Naive thymus-derived CD4-positive, alpha-beta T cell (primary cell): ENCODE measurements around the gene MRTFB. TPM values are rescaled to one million over a fixed set of nuclear protein-coding genes. Genes with fewer than 3 reads are reported as not detected.
A peak's percentile ranks its signal among the peaks of the same experiment; 100 is the strongest.

Experiments used
- ATAC-seq: fragments of 150-1000 bp; cut with Tn5 transposase; 2 replicates; pipeline ENCODE4 v1.10.0; 2021; ENCODE audit warnings: mild to moderate bottlenecking, moderate library complexity
- CTCF ChIA-PET: fragments of 350-600 bp; sonication (Branson Sonifier 250); formaldehyde crosslinking; loops from one replicate; lab custom pipeline; 2021; ENCODE audit warnings: antibody characterized with exemption; lab: Charles Lee
- POLR2A ChIA-PET: fragments of 350-600 bp; sonication (Branson Sonifier 250); formaldehyde crosslinking; loops from one replicate; lab custom pipeline; 2021; ENCODE audit warnings: antibody characterized with exemption, inconsistent platforms; lab: Charles Lee
- DNase-seq, 9 donors: peaks; one replicate each; pipeline versions ENCODE4 v3.0.0 to v3.0.0-alpha.2; 2020 to 2022; ENCODE audit warnings: mixed read lengths in 1 of 9
- H3K27ac ChIP-seq: one replicate; pipeline ENCODE4 v1.7.0; 2013; ENCODE audit warnings: mild to moderate bottlenecking, low read depth, low read length, moderate library complexity
- H3K27me3 ChIP-seq, 2 donors: one replicate each; pipeline ENCODE4 v1.7.0; 2013; ENCODE audit warnings: low read length in 2 of 2, mild to moderate bottlenecking in 2 of 2, moderate library complexity in 2 of 2; ENCODE audit not compliant: control insufficient read depth in 2 of 2, insufficient read depth in 2 of 2
- H3K36me3 ChIP-seq, 3 experiments: 1 replicate in 2 of 3; 2 replicates in 1 of 3; pipeline ENCODE4 v1.7.0; 2013; ENCODE audit warnings: low read length in 3 of 3, mild to moderate bottlenecking in 3 of 3, moderate library complexity in 1 of 3; ENCODE audit not compliant: insufficient read depth in 3 of 3, control insufficient read depth in 2 of 3
- H3K4me1 ChIP-seq, 2 donors: one replicate each; pipeline ENCODE4 v1.7.0; 2013; ENCODE audit warnings: low read length in 2 of 2, mild to moderate bottlenecking in 2 of 2, moderate library complexity in 1 of 2; ENCODE audit not compliant: control insufficient read depth in 2 of 2, insufficient read depth in 2 of 2
- H3K4me3 ChIP-seq: 2 replicates; pipeline ENCODE4 v1.7.0; 2013; ENCODE audit warnings: mild to moderate bottlenecking, low read length
- H3K9me3 ChIP-seq, 3 experiments: 1 replicate in 2 of 3; 2 replicates in 1 of 3; pipeline ENCODE4 v1.7.0; 2013; ENCODE audit warnings: low read length in 3 of 3; ENCODE audit not compliant: control insufficient read depth in 2 of 3
- H3K27ac Mint-ChIP-seq, 9 donors: one replicate each; pipeline ENCODE4 v1.8.0; 2020 to 2022; ENCODE audit warnings: mixed read lengths in 9 of 9, mild to moderate bottlenecking in 8 of 9, moderate library complexity in 5 of 9, inconsistent platforms in 2 of 9
- H3K27me3 Mint-ChIP-seq, 5 donors: one replicate each; pipeline ENCODE4 v1.8.0; 2021 to 2022; ENCODE audit warnings: mixed read lengths in 5 of 5, mild to moderate bottlenecking in 1 of 5
- H3K36me3 Mint-ChIP-seq, 5 donors: one replicate each; pipeline ENCODE4 v1.8.0; 2020 to 2022; ENCODE audit warnings: mixed read lengths in 5 of 5, mild to moderate bottlenecking in 3 of 5, inconsistent platforms in 1 of 5
- H3K4me1 Mint-ChIP-seq, 7 donors: one replicate each; pipeline ENCODE4 v1.8.0; 2020 to 2022; ENCODE audit warnings: mixed read lengths in 7 of 7, mild to moderate bottlenecking in 3 of 7, inconsistent platforms in 1 of 7
- H3K4me3 Mint-ChIP-seq, 10 donors: one replicate each; pipeline ENCODE4 v1.8.0; 2020 to 2022; ENCODE audit warnings: mild to moderate bottlenecking in 10 of 10, mixed read lengths in 10 of 10, moderate library complexity in 6 of 10, inconsistent platforms in 2 of 10
- H3K9me3 Mint-ChIP-seq, 11 donors: one replicate each; pipeline ENCODE4 v1.8.0; 2020 to 2022; ENCODE audit warnings: mixed read lengths in 11 of 11, mild to moderate bottlenecking in 4 of 11, inconsistent platforms in 1 of 11, moderate library complexity in 1 of 11
- intact Hi-C, 2 donors: fragments of 100-400 bp; cut with micrococcal nuclease; formaldehyde crosslinking; loops; one replicate each; pipeline ENCODE4 v1.15.1; 2023
- polyA plus RNA-seq, 2 donors: library from polyadenylated mRNA; unstranded; fragments of 300-500 nt; fragmentation: Illumina TruSeq; gene quantifications; one replicate each; pipeline ENCODE4 v1.2.3, GENCODE V29; 2021
- total RNA-seq, 6 experiments: library from RNA in 5 of 6; stranded (reverse) in 5 of 6; gene quantifications; 1 replicate in 5 of 6; 2 replicates in 1 of 6; pipeline ENCODE4 v1.2.3 and lab custom pipeline; 2021 to 2026

MRTFB gene
- total and polyA plus RNA-seq, 7 experiments from 2014 or later = 9.1 to 33.2 (median 25.4) TPM

- H3K27ac ChIP-seq = no peak overlapping the region
- Mint-ChIP-seq H3K36me3 (peaks cover 0 to 4% (median 2%) of the 10 kb centered on the region in 5 donors), H3K4me1 (peaks cover 0 to 11% (median 5%) of the 10 kb centered on the region in 7 donors), H3K9me3 (peaks cover 4 to 26% (median 11%) of the 10 kb centered on the region in 11 donors), H3K27ac (no peak overlapping the region), H3K27me3 (no peaks in the 10 kb centered on the region), H3K4me3 (no peak overlapping the region)
- peaks cover 0 to 9% (median 0%) of the 10 kb centered on the region in 3 experiments for H3K9me3 ChIP-seq
- H3K4me1 ChIP-seq = peaks cover 0 to 3% of the 10 kb centered on the region in 2 donors
- no peak overlapping the region for H3K4me3 ChIP-seq
- ATAC-seq (no peak), DNase-seq (no peak)
- H3K27me3 ChIP-seq = no peaks in the 10 kb centered on the region
- intact Hi-C loops = no loop called here
- POLR2A ChIA-PET = no interaction called here
- no peaks in the 10 kb centered on the region for H3K36me3 ChIP-seq
- CTCF ChIA-PET = no interaction called here
Measured at GRCh38 chr16:14291286-14291685, 220.2 kb downstream of the MRTFB start.

GRCh38 chr16:14292051-14292825 is 221.1 kb downstream of the MRTFB start:
- Histone ChIP-seq H3K9me3 (peaks cover 0 to 9% (median 0%) of the 10 kb centered on the region in 3 experiments), H3K27ac (no peak overlapping the region), H3K4me1 (no peaks in the 10 kb centered on the region), H3K36me3 (no peaks in the 10 kb centered on the region), H3K27me3 (no peaks in the 10 kb centered on the region), H3K4me3 (no peak overlapping the region)
- DNase-seq = no peak
- no peaks in the 10 kb centered on the region for H3K27me3 Mint-ChIP-seq
- ChIA-PET CTCF (no interaction called here), POLR2A (interaction anchor here (0.7 kb wide), 1 partner anchor 17 kb away, joined by 3 read pairs; no protein-coding TSS in a partner anchor)
- no peak overlapping the region for H3K4me3 Mint-ChIP-seq
- H3K36me3 Mint-ChIP-seq = peaks cover 0 to 4% (median 2%) of the 10 kb centered on the region in 5 donors
- intact Hi-C loops = no loop called here
- H3K9me3 Mint-ChIP-seq = peaks cover 4 to 24% (median 11%) of the 10 kb centered on the region in 11 donors
- H3K27ac Mint-ChIP-seq = peak overlapping the region in 3 of 9 donors; percentile 12 to 53 (median 21)
- no peak for ATAC-seq
- peaks cover 0 to 4% (median 0%) of the 10 kb centered on the region in 7 donors for H3K4me1 Mint-ChIP-seq

DNA sequence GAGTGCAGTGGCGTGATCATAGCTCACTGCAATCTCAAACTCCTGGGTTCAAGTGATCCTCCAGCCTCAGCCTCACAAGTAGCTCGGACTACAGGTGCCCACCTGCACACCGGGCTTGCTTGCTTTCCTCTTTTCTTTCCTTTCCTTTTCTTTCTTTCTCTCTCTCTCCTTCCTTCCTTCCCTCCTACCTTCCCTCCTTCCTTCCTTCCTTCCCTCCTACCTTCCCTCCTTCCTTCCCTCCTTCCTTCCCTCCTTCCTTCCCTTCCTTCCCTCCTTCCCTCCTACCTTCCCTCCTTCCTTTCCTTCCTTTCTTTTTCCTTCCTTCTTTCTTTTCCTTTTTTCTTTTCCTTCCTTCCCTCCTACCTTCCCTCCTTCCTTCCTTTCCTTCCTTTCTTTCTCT is 225.5 kb downstream of the MRTFB start:
- Histone ChIP-seq H3K9me3 (no peaks in the 10 kb centered on the region), H3K36me3 (no peaks in the 10 kb centered on the region), H3K4me1 (peaks cover 0 to 3% of the 10 kb centered on the region in 2 donors), H3K27me3 (no peaks in the 10 kb centered on the region), H3K4me3 (no peak overlapping the region), H3K27ac (no peak overlapping the region)
- no peak overlapping the region for H3K4me3 Mint-ChIP-seq
- intact Hi-C loops = no loop called here
- H3K9me3 Mint-ChIP-seq = no peaks in the 10 kb centered on the region
- no peaks in the 10 kb centered on the region for H3K36me3 Mint-ChIP-seq
- ChIA-PET POLR2A (no interaction called here), CTCF (no interaction called here)
- H3K4me1 Mint-ChIP-seq = peaks cover 7 to 12% (median 10%) of the 10 kb centered on the region in 7 donors
- peaks cover 0 to 14% (median 0%) of the 10 kb centered on the region in 5 donors for H3K27me3 Mint-ChIP-seq
- no peak for DNase-seq
- no peak for ATAC-seq
- no peak overlapping the region for H3K27ac Mint-ChIP-seq

- Histone ChIP-seq H3K27ac (no peak overlapping the region), H3K27me3 (no peaks in the 10 kb centered on the region), H3K9me3 (no peaks in the 10 kb centered on the region), H3K36me3 (peaks cover 0 to 4% (median 0%) of the 10 kb centered on the region in 3 experiments), H3K4me1 (peaks cover 3 to 7% of the 10 kb centered on the region in 2 donors), H3K4me3 (no peak overlapping the region)
- ChIA-PET CTCF (interaction anchor here (2.8 kb wide), 1 partner anchor 231 kb away, joined by 10 read pairs; no protein-coding TSS in a partner anchor), POLR2A (no interaction called here)
- no peaks in the 10 kb centered on the region for H3K9me3 Mint-ChIP-seq
- peaks cover 7 to 18% (median 16%) of the 10 kb centered on the region in 7 donors for H3K4me1 Mint-ChIP-seq
- ATAC-seq (no peak), DNase-seq (no peak)
- peaks cover 0 to 21% (median 0%) of the 10 kb centered on the region in 5 donors for H3K27me3 Mint-ChIP-seq
- H3K36me3 Mint-ChIP-seq = no peaks in the 10 kb centered on the region
- intact Hi-C loops = no loop called here
- H3K27ac Mint-ChIP-seq = no peak overlapping the region
- no peak overlapping the region for H3K4me3 Mint-ChIP-seq
Measured at GRCh38 chr16:14298374-14299122, 227.4 kb downstream of the MRTFB start.

DNA sequence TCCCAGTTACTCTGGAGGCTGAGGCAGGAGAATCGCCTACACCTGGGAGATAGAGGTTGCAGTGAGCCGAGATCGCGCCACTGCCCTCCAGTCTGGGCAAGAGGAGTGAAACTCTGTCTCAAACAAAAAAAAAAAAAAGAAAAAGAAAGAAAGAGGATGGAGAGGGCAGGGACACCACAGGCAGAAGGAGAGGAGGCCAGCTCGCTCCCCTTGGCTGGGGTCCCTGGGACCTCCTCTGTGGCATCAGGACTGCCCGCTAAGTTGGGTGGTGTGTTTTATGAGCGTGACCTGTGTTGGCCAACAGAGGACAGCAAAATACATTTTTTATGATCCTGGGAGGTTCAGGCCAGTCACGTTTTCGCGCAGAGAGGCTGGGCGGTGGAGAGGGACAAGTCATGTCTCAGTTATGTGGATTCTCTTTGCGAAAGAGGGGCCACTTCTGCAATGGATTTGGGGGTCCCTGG is 229.6 kb downstream of the MRTFB start:
- H3K27ac ChIP-seq = peak overlapping the region; percentile 45
- ChIA-PET CTCF (interaction anchor here (0.8 to 2.8 kb wide), 6 partner anchors 9 to 229 kb away, joined by 3 to 12 read pairs (median 4); no protein-coding TSS in a partner anchor), POLR2A (interaction anchor here (1.3 to 1.5 kb wide), 2 partner anchors 8 to 15 kb away, joined by 5 to 8 read pairs; no protein-coding TSS in a partner anchor)
- Mint-ChIP-seq H3K4me3 (peak overlapping the region; percentile 83 to 91 (median 88)), H3K36me3 (no peaks in the 10 kb centered on the region), H3K27me3 (peaks cover 0 to 38% (median 0%) of the 10 kb centered on the region in 5 donors), H3K9me3 (no peaks in the 10 kb centered on the region), H3K27ac (peak overlapping the region; percentile 23 to 88 (median 69)), H3K4me1 (peaks cover 7 to 29% (median 25%) of the 10 kb centered on the region in 7 donors)
- H3K36me3 ChIP-seq = peaks cover 0 to 4% (median 0%) of the 10 kb centered on the region in 3 experiments
- DNase-seq (peak in 6 of 9 donors; percentile 24 to 58 (median 52)), ATAC-seq (peak; percentile 58)
- peaks cover 7 to 8% of the 10 kb centered on the region in 2 donors for H3K4me1 ChIP-seq
- H3K27me3 ChIP-seq = no peaks in the 10 kb centered on the region
- H3K9me3 ChIP-seq = no peaks in the 10 kb centered on the region
- no peak overlapping the region for H3K4me3 ChIP-seq
- intact Hi-C loops = loop anchor here (1.0 to 10.0 kb wide), 12 partner anchors 9 to 332 kb away; partner anchors contain the start of genes BFAR (in 2 of the 2) and PARN (in 1 of the 2)
